ENCODE results near the gene RNF43.

The RNF43 gene

DNA sequence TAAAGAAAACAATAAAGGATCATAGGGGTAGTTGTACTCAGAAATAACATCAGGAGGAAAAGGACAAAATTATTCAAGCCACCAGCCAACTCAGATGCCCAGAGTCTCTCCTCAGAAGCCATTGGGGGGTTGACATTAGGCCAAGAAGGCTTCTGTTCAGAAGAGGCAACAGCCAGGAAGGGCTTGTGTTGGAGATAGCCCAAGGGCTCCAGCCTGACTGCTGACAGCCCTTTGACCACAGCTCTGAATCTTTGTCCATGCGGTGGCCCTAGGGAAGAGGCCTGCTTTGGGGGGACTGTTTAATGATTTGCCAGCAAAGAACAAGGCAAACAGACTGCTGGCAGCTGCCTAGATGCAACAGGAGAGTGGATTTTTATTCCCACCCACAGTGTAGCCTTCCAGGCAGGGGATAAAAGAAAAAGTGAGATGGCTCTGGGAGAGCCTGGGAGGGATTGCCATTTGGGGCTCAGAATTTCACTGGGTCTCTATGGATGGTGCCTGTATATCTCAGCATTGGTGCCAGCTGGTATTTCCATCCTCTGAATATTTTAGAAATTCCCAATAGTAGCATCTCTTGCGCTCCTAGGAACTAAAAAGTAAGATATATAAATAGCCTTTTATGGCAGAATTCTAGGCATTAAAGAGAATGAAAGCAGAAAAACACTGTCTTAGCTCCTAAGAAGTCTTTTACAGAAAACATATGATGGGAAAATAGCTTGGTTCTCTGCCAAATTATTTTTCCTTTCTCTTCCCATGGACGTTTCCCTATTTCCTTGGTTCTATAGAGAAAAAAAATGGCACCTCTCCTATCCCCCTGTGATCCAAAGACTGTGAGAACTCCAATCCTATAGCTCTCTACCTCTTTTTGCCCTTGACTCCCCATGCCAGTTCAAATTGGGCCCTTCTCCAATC, 36.0 kb downstream of the RNF43 start:
- no peak for DNase-seq (ENCODE audit: low read depth)

DNA sequence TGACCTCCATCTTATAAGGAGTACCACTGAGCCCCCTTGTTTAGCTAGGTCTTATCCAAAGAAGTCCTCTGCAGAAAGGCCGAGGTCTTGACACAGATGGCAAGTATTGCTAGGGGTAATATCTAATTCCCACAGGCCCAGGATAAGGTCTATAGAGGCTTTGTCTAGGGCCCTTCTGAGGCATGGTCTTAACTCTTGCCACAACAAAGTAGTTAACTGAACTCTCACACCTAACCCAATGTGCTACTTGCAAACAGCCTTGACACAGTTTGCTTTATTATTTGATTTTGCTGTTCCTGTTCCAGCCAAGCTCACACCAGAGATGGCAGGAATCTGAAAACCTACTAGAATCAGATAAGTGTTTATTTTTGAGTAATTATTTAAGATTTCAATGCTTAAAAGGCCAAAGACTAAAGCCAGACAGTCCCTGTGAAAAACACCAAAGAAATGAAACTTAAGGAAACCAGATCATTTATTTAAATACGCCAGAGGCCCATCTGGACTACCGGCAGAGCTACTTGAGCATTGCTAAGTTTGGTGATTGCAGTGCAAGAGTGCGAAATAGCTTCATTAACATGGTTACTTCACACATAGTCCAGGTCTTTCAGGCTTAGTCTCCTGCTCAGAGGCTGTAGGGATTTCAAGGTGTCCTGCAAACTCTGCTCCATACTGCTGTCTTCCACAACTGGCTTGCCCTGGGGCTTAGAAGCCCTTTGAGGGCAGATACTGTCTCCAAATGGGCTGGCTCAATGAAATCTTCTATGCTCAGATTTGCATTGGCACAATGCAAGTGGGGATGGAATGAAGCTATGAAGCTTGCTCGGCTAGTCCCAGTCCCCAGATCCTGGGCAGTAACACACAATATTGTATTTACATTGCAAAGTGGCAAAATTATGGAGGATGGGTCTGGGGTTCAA, 36.9 kb downstream of the RNF43 start:
- no peak for DNase-seq (ENCODE audit: low read depth)

DNA sequence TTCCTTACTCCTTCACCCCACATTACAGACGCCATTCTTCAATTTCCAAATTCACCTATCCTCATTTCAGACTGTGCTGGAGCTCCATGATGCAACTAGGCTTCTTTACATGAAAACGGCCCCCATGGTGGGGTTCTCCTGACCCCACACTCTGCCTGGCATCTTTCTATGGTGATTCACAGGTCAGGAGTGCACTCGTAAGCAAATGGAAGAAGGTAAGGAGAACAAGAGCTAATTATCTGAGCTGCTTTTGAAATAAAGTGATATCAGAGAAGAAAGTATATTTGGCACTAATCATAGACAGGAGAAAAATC, 37.9 kb downstream of the RNF43 start:
- DNase-seq (ENCODE audit: low read depth), result no peak

DNA sequence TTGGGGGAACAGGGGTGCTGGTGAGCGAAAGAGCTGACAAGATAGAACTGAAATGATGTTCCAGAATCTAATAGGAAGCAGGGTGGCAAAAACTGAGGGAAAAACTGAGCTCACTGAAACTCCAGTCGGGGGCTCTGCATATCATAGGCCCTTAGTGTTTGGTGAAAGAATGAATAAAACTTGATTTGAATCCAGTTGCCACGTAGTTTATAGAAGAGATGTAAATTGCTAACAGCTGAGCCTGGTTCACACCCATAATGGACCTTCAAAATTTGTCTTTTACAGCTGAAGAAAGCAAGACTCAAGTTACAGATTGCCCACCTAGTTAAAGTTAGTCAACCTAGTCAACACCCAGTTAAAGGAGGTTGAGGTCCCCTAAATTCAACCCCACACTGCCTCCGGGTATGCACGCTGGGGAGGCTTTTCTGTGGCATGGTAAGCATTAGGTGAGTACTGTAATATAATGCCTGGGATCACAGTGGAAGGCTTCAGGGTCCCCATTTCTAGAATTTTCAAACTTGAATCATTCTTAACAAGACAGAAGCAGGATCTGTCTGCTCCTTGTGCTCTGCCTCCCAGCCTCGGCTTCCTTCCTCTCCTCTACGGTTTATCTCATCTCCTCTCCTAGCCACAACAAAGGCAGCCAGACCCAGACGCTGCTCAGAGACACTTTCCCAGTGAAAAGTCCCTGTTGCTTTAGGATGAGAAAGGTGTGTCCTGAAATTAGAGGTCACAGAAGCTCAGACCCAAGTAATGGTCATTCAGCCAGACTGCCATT, 38.4 kb downstream of the RNF43 start:
- no peak for DNase-seq (ENCODE audit: low read depth)

DNA sequence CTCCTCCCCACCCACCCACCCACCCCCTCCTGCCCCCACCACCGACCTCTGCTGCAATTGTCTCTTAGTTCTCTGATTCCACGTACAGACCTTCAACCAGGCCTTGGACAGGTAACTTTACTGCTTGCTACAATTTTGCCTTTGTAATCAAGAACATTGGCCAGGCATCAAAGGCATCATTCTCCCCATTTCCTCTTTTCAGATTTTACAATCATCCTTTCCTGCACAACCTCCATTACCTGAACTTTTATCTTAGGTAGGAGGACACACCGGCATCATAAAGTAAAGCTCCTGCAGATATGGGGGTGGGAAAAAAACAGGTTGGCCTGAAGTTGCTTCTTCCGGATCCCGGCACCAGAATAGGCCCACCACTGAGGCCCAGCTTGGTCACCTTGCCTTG, 39.7 kb downstream of the RNF43 start:
- no peak for DNase-seq (ENCODE audit: low read depth)

DNA sequence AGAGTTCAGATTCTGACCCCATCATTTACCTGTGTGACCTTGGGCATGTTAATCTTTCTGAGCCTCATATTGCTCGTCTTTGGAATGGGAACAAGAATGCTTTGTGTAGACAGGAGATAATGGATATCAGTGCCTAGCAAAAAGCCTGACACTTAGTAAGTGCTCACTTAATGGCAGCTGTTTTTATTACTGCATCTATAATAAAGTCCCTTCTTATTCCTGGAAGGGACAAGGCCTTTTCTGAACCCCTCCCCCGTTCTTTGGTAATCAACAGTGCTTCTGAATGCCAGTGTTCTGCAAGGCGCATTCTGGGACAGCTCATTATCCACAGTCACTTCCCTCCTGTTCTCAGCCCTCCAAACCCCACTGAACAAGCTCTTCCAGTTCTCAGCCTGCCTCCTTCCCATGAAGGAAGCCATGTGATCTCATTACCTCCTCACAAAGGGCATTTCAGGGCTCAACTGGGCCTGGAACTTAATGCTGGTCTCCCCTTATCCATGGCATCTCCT, 40.2 kb downstream of the RNF43 start:
- DNase-seq (ENCODE audit: low read depth), result no peak

DNA sequence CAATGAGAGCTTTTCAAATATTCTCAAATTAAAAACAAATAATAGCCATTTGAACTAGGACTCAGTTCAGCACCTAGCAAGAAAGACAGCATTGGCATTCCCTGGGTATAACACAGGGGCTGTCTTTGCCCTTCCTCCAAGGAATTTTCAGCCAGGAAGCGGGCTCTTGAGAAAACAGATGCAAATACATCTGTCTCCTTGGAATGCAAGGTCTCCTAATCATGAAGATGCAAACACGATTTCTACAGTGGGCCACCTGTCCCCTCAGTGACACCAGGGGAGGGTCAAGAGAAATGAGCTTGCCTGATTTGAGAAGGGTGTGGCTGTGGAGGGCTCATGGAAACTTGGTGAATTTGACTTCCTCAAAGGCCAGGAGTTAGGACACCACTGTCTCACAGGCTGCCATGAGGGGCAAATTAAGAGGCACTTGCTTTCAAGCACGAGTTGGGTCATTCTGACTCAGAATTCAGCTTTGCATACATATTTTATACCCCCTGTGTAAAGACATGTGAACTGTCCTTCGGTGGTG, 40.8 kb downstream of the RNF43 start:
- DNase-seq (ENCODE audit: low read depth), result no peak

DNA sequence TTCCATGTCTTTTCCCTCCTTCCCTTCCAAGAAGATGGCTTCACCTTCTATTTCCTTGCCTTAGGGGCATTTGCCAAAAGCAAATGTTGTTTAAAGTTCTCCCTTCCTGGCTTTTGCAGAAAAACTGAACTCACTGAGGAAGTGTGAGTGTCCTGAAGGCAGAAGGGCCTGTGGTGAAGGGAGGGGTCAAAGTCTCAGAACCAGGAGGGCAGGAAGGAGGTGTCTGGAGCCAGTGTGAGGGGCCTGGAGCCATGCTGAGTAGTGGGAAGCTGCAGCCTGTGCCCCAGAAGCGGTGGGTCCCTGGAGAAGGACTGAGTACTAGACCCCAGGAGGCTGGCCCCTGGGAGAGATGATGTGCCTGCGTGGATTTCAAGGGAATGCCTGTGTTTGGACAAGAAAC, 41.5 kb downstream of the RNF43 start:
- DNase-seq (ENCODE audit: low read depth), result no peak

DNA sequence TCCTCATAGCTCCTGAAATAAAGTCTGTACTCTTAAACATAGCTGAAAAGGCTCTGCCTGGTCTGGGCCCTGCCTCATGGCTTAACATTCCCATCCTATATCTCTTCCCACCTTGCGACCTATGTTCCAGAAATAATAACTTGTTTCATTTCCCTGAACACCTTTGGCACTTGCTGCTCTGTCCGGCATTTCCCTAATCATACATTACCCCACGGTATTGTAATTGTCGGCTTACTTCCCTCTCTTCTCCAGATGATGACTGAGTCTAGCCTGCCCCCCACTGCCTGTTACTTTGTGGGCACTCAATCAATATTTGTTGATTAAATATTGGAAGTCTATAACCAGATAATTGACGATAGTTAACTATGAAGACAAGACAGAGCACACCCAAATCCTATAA, 42.1 kb downstream of the RNF43 start:
- DNase-seq (ENCODE audit: low read depth), result no peak

DNA sequence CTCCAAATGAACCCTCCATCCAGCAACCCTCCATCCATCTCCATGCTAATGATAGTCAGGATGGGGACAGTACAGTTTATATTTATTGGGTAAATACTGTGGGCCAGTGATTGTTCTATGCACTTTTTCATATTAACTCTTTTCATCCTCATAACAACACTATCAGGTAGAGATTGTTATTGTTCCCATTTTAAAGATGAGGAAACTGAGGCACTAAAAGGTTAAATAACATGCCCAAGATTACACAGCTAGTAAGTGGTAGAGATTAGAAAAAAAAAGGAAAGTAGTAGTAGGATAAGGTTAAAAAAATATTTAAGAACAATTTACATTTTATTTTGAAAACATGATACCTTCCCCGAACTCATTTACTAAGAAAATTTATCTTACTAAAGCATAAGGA, 43.4 kb downstream of the RNF43 start:
- no peak for DNase-seq (ENCODE audit: low read depth)

DNA sequence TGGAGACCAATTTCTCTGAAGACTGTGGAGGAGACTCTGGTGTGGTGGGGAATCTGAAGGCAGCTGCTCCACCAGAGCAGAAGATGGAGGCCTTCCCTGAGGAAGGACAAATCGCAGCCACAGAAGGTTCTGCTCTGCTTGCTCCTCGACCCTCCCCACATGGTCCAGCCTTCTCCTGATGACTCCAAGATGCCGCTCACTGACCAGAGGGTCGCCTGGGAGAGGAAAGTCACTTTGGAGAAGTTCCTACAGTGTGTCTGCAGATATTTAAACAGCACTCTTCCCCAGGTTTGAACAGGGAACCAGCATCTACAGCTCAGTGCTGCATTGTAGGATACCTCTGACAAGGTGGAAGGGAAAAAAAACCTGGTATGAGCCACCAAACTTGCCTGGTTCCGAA, 44.3 kb downstream of the RNF43 start:
- no peak for DNase-seq (ENCODE audit: low read depth)

DNA sequence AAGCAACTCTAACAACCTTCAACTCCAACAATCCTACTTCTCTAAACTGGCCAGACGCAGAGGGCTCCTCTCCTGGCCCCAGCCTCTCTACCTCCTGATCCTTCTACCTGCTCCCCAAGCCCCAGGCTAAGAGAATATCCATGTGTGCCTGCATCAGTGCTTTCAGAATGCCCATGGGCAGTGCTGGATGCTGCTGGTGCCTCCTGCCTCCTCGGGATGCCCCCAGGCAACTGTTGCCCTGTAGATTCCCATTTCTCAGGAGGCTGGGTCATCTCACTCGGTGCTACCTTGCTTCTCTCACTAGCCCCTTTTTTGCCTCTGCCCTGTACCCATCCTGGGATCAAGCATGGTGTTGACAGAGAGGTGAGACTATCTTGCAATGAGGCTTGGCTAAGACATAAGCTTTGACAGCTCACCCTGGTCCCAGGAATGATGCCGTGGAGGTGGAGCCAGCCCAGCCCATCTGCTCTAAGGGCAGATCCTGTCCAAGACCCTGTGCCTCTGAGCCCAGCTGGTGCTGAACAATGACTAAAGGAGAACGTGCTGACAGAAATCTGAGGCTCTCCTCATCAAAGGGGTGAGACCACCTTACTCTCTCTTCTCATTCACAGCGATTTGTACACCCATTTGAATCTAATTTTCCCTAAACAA, 45.9 kb downstream of the RNF43 start:
- no peak for DNase-seq (ENCODE audit: low read depth)

DNA sequence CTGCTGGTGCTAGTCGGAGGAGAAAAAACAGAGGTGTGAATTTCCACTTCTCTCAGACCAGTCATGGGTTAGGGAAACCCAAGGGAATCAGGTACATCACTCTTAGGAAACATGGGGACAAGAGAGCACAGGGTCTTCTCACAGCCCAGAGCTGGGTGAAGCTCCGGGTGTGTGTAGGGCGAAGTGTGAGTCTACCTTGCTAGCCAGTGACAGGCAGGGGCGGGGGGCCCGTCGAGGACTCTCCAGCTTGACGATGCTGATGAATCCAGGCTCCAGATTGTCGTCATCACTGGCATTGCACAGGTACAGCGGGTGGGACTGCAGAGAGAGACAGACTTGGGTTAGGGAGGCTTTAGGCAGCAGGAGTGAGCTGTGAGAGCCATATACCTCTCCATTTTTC, 46.6 kb downstream of the RNF43 start:
- no peak for DNase-seq (ENCODE audit: low read depth)

DNA sequence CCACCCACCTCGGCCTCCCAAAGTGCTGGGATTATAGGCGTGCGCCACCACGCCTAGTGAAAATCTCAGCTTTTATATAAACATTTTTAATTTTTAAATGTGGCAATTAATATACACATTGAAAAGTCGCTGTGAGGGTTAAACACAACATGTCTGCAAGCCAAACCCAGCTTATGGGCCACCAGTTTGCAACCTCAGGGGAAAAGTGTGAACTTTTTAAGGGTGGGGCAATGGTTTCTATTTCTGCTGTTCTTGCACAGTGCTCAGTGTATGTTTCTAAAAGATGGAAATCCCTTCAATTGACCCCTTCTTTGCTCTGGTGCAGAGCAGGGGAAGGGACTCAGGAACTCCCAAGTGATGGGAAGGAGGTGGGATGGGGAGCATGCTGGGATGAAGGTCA, 47.0 kb downstream of the RNF43 start:
- no peak for DNase-seq (ENCODE audit: low read depth)

DNA sequence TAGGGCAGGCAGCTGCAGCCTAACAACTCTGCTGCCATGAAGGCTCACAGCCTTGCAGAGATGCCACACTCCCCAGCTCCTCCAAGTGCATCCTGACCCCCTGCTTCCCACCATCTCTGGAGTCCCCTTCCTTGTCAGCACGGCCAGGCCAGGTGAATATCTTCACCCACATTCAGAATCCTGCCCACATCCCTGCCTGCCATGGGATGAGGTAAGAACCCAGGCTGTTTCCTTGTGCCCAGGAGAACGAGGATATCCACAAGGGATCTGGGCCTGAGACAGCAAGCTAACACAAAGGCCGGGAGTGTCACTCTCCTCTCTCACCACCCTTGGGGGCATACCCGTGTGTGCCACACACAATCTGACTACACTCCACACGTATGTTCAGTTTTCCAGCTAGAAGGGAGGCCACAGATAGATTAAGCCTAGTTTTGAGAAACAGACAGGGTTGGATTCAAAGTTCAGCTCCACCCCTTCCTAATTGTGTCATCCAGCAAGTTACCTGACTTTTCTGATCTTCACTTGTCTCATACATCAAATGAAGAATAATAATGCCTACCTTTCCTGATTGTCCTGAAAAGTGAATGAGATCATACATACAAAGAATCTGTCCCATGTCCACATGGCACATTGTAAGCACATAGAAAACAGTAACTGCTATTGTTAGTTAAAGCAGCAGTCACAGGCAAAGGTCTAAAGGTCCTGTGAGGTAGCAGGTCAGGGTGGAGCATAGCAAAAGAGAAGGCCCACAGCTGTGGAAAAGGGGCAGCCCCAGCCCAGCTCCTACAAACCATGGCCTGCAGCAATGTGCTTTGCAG, 47.9 kb downstream of the RNF43 start:
- no peak for DNase-seq (ENCODE audit: low read depth)

DNA sequence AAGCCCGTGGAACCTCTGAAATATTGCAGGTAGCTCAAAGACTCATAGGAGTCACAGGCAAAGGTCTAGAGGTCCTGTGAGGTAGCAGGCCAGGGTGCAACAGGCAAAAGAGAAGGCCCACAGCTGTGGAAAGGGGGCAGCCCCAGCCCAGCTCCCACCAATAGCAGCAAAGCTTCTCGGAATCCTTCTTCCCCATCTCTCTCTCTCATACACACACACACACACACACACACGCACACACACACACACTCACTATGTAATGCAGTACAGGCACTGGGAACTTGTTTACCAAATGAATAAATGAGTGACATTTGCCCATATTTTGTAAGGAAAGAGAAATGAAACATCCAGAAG, 48.5 kb downstream of the RNF43 start:
- no peak for DNase-seq (ENCODE audit: low read depth)
